ENCODE results near the gene TBX2. TPM values are rescaled to one million over a fixed set of nuclear protein-coding genes. Genes with fewer than 3 reads are reported as not detected.

TBX2 gene
- total RNA-seq, 1 experiment from 2014 or later = not detected

GRCh38 chr17:61405686-61406536 is 6.3 kb downstream of the TBX2 start:
- Histone ChIP-seq H2AK5ac (ENCODE audit: insufficient read length, low read length) (no peak overlapping the region), H3K4me2 (ENCODE audit: insufficient read depth, insufficient read length, low read length) (no peak overlapping the region), H3K79me1 (ENCODE audit: insufficient read depth, low read depth, low read length, poor library complexity, severe bottlenecking) (no peaks in the 10 kb centered on the region), H4K20me1 (ENCODE audit: control insufficient read depth, insufficient read depth, insufficient read length) (peaks cover 2% of the 10 kb centered on the region), H3K23me2 (ENCODE audit: insufficient read length, low read depth, low read length, poor library complexity, severe bottlenecking) (peaks cover 6% of the 10 kb centered on the region), H4K8ac (replicated peaks; ENCODE audit: insufficient read length, low read depth, low read length) (no peak overlapping the region), H3K9me3 (ENCODE audit: control insufficient read depth, low read depth, low read length) (no peaks in the 10 kb centered on the region), H3T11ph (ENCODE audit: low read length) (no peak overlapping the region), H3K79me2 (ENCODE audit: insufficient read depth, low read length) (no peaks in the 10 kb centered on the region), H3K23ac (ENCODE audit: insufficient read length, low read depth, low read length) (no peak overlapping the region), H2BK120ac (ENCODE audit: low read depth, low read length, poor library complexity, severe bottlenecking) (no peak overlapping the region), H3K9ac (ENCODE audit: extremely low read depth, insufficient read length, low read length) (no peak overlapping the region), H3K27me3 (ENCODE audit: insufficient read depth, low read length) (peaks cover 98% of the 10 kb centered on the region), H3K56ac (ENCODE audit: insufficient read length, low read depth, low read length) (no peak overlapping the region), H3K4ac (ENCODE audit: low read depth, low read length) (no peak overlapping the region), H2BK20ac (ENCODE audit: low read depth, low read length, poor library complexity, severe bottlenecking) (no peak overlapping the region), H2BK15ac (ENCODE audit: low read depth, low read length) (no peak overlapping the region), H2BK12ac (ENCODE audit: insufficient read length, low read depth, low read length) (no peak overlapping the region), H3K4me1 (ENCODE audit: insufficient read depth, low read length) (no peaks in the 10 kb centered on the region), H3K18ac (ENCODE audit: insufficient read length, low read depth, low read length) (no peak overlapping the region), H3K14ac (ENCODE audit: insufficient read depth, low read length) (no peak overlapping the region), H4K91ac (ENCODE audit: insufficient read length, low read depth, low read length) (no peak overlapping the region), H3K27ac (ENCODE audit: insufficient read length, low read depth, low read length) (no peak overlapping the region), H2BK5ac (ENCODE audit: insufficient read length, low read length) (no peak overlapping the region), H4K5ac (ENCODE audit: insufficient read length, low read depth, low read length) (no peak overlapping the region), H2AFZ (ENCODE audit: low read length) (no peak overlapping the region)
- Mint-ChIP-seq H3K9me3 (no peaks in the 10 kb centered on the region; a peak in 2 of 5 replicates), H3K36me3 (ENCODE audit: insufficient read depth in 1 of 3, low read depth in 3 of 3) (no peaks in the 10 kb centered on the region), H3K27ac (no peak overlapping the region), H3K4me3 (no peak overlapping the region), H3K4me1 (peaks cover 21 to 30% of the 10 kb centered on the region in 2 experiments), H3K27me3 (ENCODE audit: low read depth) (peaks cover 98% of the 10 kb centered on the region)
- peak; percentile 24 for DNase-seq
- TF ChIP-seq CTCF (conservative IDR thresholded peaks at IDR 0.05) = no peak
- no CpG with 5 or more reads among the region's 37 CpGs for WGBS (ENCODE audit: extremely low coverage, insufficient read length, low lambda C conversion rate)

Measured in H9 (cell line).